OCI-LY3 (cell line): ENCODE results near the gene KIAA0930.

ENCODE experiments used
- EZH2phosphoT487 ChIP-seq: fragments of 200-600 bp; shearing (Covaris generic); IDR thresholded peaks from 2 replicates; pipeline ENCODE4 v1.6.1; 2018; ENCODE audit warnings: antibody characterized with exemption, mixed run types, low read depth
- TF ChIP-seq, protein P1 (sequence below): fragments of 200-600, 300-600 bp; sonication (generic); IDR thresholded peaks from 2 replicates; pipeline ENCODE4 v1.5.1; 2014; ENCODE audit warnings: antibody characterized with exemption, low read length, low read depth

DNA sequence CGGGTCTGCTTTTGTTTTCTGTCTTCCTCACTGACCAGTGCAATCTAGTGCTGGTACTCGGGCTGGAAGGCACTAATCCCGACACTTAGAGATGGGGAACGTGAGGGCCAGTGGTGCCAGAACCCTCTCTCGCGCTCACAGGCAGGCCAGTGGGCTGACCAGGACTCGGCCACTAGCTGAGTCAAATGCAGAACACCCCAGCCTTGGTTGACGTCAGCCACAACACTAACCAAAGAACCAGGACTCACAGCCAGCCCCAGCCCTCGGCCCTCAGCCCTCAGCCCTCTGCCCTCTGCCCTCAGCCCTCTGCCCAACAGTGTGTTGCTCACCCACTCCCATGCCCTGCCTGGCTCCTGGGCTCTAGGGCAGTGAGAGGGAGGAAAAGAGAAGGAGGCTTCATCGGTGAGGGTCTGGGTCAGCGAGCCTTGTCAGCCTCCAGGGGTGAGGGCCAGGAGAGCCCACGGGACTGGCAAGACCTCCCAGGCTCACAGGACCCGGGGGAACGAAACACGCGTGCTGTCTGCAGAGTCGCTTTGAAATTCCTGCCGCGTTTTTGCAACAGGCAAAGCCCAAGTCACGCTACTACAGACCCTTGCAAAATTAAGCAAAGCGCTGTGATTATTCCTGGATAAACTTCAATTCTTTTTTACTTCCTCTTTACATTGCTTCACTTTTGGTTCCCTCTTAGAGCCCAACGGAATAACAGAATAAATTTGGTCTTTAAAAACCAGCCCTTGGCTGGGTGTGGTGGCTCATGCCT lies 27.5 kb downstream of the KIAA0930 start:
- TF ChIP-seq, protein P1, sequence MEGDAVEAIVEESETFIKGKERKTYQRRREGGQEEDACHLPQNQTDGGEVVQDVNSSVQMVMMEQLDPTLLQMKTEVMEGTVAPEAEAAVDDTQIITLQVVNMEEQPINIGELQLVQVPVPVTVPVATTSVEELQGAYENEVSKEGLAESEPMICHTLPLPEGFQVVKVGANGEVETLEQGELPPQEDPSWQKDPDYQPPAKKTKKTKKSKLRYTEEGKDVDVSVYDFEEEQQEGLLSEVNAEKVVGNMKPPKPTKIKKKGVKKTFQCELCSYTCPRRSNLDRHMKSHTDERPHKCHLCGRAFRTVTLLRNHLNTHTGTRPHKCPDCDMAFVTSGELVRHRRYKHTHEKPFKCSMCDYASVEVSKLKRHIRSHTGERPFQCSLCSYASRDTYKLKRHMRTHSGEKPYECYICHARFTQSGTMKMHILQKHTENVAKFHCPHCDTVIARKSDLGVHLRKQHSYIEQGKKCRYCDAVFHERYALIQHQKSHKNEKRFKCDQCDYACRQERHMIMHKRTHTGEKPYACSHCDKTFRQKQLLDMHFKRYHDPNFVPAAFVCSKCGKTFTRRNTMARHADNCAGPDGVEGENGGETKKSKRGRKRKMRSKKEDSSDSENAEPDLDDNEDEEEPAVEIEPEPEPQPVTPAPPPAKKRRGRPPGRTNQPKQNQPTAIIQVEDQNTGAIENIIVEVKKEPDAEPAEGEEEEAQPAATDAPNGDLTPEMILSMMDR = no peak
- TF ChIP-seq EZH2phosphoT487 = no peak
